H1 (cell line): ENCODE measurements around the gene ETS1. TPM values are rescaled to one million over a fixed set of nuclear protein-coding genes. Genes with fewer than 3 reads are reported as not detected.

Experiments
- CTCF ChIA-PET: fragments of 300-600 bp; sonication (Branson Sonifier 250); formaldehyde crosslinking; loops from one replicate; lab custom pipeline; 2021; ENCODE audit not compliant: partially characterized antibody; lab: Charles Lee
- POLR2A ChIA-PET: fragments of 300-600 bp; sonication (Branson Sonifier 250); formaldehyde crosslinking; loops from one replicate; lab custom pipeline; 2021; ENCODE audit warnings: inconsistent platforms; ENCODE audit not compliant: partially characterized antibody; lab: Charles Lee
- DNase-seq, 2 experiments: peaks; one replicate each; pipeline versions ENCODE4 v3.0.0 to v3.0.0-alpha.2; 2010 to 2022; ENCODE audit warnings: low spot score in 2 of 2, low read depth in 1 of 2, mixed read lengths in 1 of 2
- FAIRE-seq: peaks from 2 replicates; lab custom pipeline; 2011; peaks lifted over from hg19 to GRCh38; lab: Jason Lieb, UNC
- H2AFZ ChIP-seq: 2 replicates; pipeline ENCODE4 v1.8.1; 2012; ENCODE audit warnings: low read length, inconsistent platforms
- H2AK5ac ChIP-seq: 2 replicates; pipeline ENCODE4 v1.6.1; 2013; ENCODE audit warnings: low read depth, low read length
- H2BK120ac ChIP-seq: replicated peaks from 2 replicates; pipeline ENCODE3; 2013; ENCODE audit warnings: low read depth, low read length, inconsistent platforms
- H2BK12ac ChIP-seq: 2 replicates; pipeline ENCODE4 v1.6.1; 2013; ENCODE audit warnings: low read depth, low read length
- H2BK15ac ChIP-seq: 2 replicates; pipeline ENCODE4 v1.6.1; 2013; ENCODE audit warnings: low read length
- H2BK20ac ChIP-seq: 2 replicates; pipeline ENCODE4 v1.6.1; 2013; ENCODE audit warnings: low read length
- H2BK5ac ChIP-seq: 2 replicates; pipeline ENCODE4 v1.6.1; 2013; ENCODE audit warnings: low read depth, low read length
- H3K14ac ChIP-seq: 2 replicates; pipeline ENCODE4 v1.6.1; 2013; ENCODE audit warnings: inconsistent platforms; ENCODE audit not compliant: insufficient read length
- H3K18ac ChIP-seq: 2 replicates; pipeline ENCODE4 v1.6.1; 2013; ENCODE audit warnings: low read length; ENCODE audit errors: extremely low read depth
- H3K23ac ChIP-seq: 2 replicates; pipeline ENCODE4 v1.6.1; 2013; ENCODE audit warnings: inconsistent platforms; ENCODE audit not compliant: insufficient read length
- H3K23me2 ChIP-seq: 2 replicates; pipeline ENCODE4 v1.6.1; 2013; ENCODE audit warnings: low read depth, low read length
- H3K27ac ChIP-seq: 2 replicates; pipeline ENCODE4 v1.6.1; 2011; ENCODE audit warnings: low read depth, low read length, inconsistent platforms
- H3K27me3 ChIP-seq, 4 experiments: replicated peaks in 1 of 4; 1 replicate in 1 of 4; 2 replicates in 3 of 4; pipeline versions ENCODE4 v1.6.1 to v1.8.1; 2011 to 2013; ENCODE audit warnings: low read length in 3 of 4, mild to moderate bottlenecking in 3 of 4, inconsistent platforms in 2 of 4, mixed read lengths in 2 of 4, moderate library complexity in 1 of 4; ENCODE audit not compliant: control insufficient read depth in 3 of 4, insufficient read depth in 3 of 4; ENCODE audit errors: extremely low read depth in 1 of 4
- H3K36me3 ChIP-seq, 4 experiments: 2 replicates each; pipeline versions ENCODE4 v1.6.1 to v1.8.1; 2011 to 2013; ENCODE audit warnings: mild to moderate bottlenecking in 4 of 4, low read length in 3 of 4, moderate library complexity in 2 of 4, control low read depth in 1 of 4, inconsistent platforms in 1 of 4; ENCODE audit not compliant: insufficient read depth in 4 of 4, control insufficient read depth in 2 of 4
- H3K4ac ChIP-seq: replicated peaks from 2 replicates; pipeline ENCODE3; 2013; ENCODE audit warnings: low read length, low read depth, mixed read lengths, inconsistent platforms; ENCODE audit not compliant: insufficient read length
- H3K4me1 ChIP-seq, 4 experiments: replicated peaks in 1 of 4; 1 replicate in 1 of 4; 2 replicates in 3 of 4; pipeline versions ENCODE4 v1.6.1 to v1.8.1; 2011 to 2013; ENCODE audit warnings: low read length in 3 of 4, inconsistent platforms in 2 of 4, mixed read lengths in 1 of 4; ENCODE audit not compliant: insufficient read depth in 4 of 4, control insufficient read depth in 3 of 4
- H3K4me2 ChIP-seq, 2 experiments: 2 replicates each; pipeline versions ENCODE4 v1.6.1 to v1.8.1; 2011 to 2013; ENCODE audit warnings: low read depth in 2 of 2, low read length in 2 of 2, control low read depth in 1 of 2, inconsistent platforms in 1 of 2, mild to moderate bottlenecking in 1 of 2; ENCODE audit not compliant: insufficient read depth in 1 of 2
- H3K4me3 ChIP-seq, 4 experiments: fragments of 200-600, 300-600 bp in 1 of 4; sonication (generic), shearing (Covaris generic), sonication (Bioruptor Twin) in 1 of 4; 2 replicates each; pipeline versions ENCODE4 v1.5.1 to v1.8.1; 2011 to 2016; ENCODE audit warnings: low read length in 4 of 4, low read depth in 3 of 4, control low read depth in 2 of 4, inconsistent platforms in 2 of 4, mild to moderate bottlenecking in 2 of 4, mixed read lengths in 1 of 4, moderate library complexity in 1 of 4; ENCODE audit not compliant: insufficient read depth in 2 of 4; ENCODE audit errors: extremely low read depth in 1 of 4
- H3K56ac ChIP-seq: replicated peaks from 2 replicates; pipeline ENCODE3; 2013; ENCODE audit warnings: low read depth, mild to moderate bottlenecking, mixed read lengths, low read length, inconsistent platforms; ENCODE audit not compliant: insufficient read length
- H3K79me1 ChIP-seq: 2 replicates; pipeline ENCODE4 v1.6.1; 2013; ENCODE audit warnings: low read depth, low read length, control low read depth
- H3K79me2 ChIP-seq, 2 experiments: 2 replicates each; pipeline versions ENCODE4 v1.6.1 to v1.8.1; 2012 to 2013; ENCODE audit warnings: low read length in 2 of 2, mild to moderate bottlenecking in 2 of 2, inconsistent platforms in 1 of 2; ENCODE audit not compliant: insufficient read depth in 2 of 2, control insufficient read depth in 1 of 2
- H3K9ac ChIP-seq, 4 experiments: replicated peaks in 1 of 4; 1 replicate in 1 of 4; 2 replicates in 3 of 4; pipeline versions ENCODE4 v1.6.1 to v1.8.1; 2011 to 2013; ENCODE audit warnings: low read depth in 3 of 4, low read length in 3 of 4, control low read depth in 2 of 4, mild to moderate bottlenecking in 2 of 4, moderate library complexity in 2 of 4, inconsistent platforms in 1 of 4; ENCODE audit errors: extremely low read depth in 1 of 4
- H3K9me3 ChIP-seq, 2 experiments: 2 replicates each; pipeline versions ENCODE4 v1.6.1 to v1.8.1; 2012 to 2013; ENCODE audit warnings: mild to moderate bottlenecking in 2 of 2, moderate library complexity in 2 of 2, control low read depth in 1 of 2, inconsistent platforms in 1 of 2, low read depth in 1 of 2, low read length in 1 of 2, mixed read lengths in 1 of 2; ENCODE audit not compliant: insufficient read depth in 2 of 2
- H4K20me1 ChIP-seq, 2 experiments: replicated peaks in 1 of 2; 2 replicates each; pipeline versions ENCODE3 to v1.8.1; 2011 to 2013; ENCODE audit warnings: inconsistent platforms in 2 of 2, low read length in 2 of 2, mild to moderate bottlenecking in 1 of 2; ENCODE audit not compliant: insufficient read depth in 2 of 2, control insufficient read depth in 1 of 2
- H4K5ac ChIP-seq: 2 replicates; pipeline ENCODE4 v1.6.1; 2013; ENCODE audit warnings: low read length, low read depth, mixed read lengths, inconsistent platforms; ENCODE audit not compliant: insufficient read length
- H4K8ac ChIP-seq: 2 replicates; pipeline ENCODE4 v1.8.0; 2013; ENCODE audit warnings: mild to moderate bottlenecking, moderate library complexity, low read length, inconsistent platforms; ENCODE audit not compliant: insufficient read depth; ENCODE audit errors: extremely low read depth
- H4K91ac ChIP-seq: replicated peaks from 2 replicates; pipeline ENCODE3; 2013; ENCODE audit warnings: low read length, mixed read lengths, inconsistent platforms; ENCODE audit not compliant: insufficient read length
- CREB1 ChIP-seq: IDR thresholded peaks from 2 replicates; pipeline ENCODE4 v1.6.1; 2012; ENCODE audit warnings: inconsistent platforms
- JUN ChIP-seq: IDR thresholded peaks from 2 replicates; pipeline ENCODE4 v1.6.1; 2011; ENCODE audit warnings: low read depth, mild to moderate bottlenecking, improper control_type of control experiment, low read length
- NANOG ChIP-seq: IDR thresholded peaks from 2 replicates; pipeline ENCODE4 v1.6.1; 2011; ENCODE audit warnings: low read length, low read depth, mild to moderate bottlenecking, inconsistent platforms; ENCODE audit not compliant: insufficient read depth, poor library complexity, severe bottlenecking
- PHF8 ChIP-seq: fragments of 200-600 bp; sonication (generic); conservative IDR thresholded peaks from 2 replicates; pipeline ENCODE4 v1.7.1; 2012; ENCODE audit warnings: low read depth, mild to moderate bottlenecking, inconsistent platforms, low read length, moderate library complexity
- TEAD4 ChIP-seq: IDR thresholded peaks from 2 replicates; pipeline ENCODE4 v1.6.1; 2012; ENCODE audit warnings: low read depth, low read length, inconsistent platforms, mixed read lengths
- WGBS, 2 experiments: shearing (Covaris generic) in 1 of 2; methylation state at CpG; one replicate each; pipeline versions ENCODE4 v1.1.6 to v1.1.7; 2013 to 2015; ENCODE audit warnings: low lambda C conversion rate in 2 of 2, mixed read lengths in 2 of 2, inconsistent platforms in 1 of 2, low coverage in 1 of 2, missing lambda C conversion rate in 1 of 2; ENCODE audit not compliant: insufficient replicate concordance in 2 of 2, insufficient coverage in 1 of 2, insufficient read length in 1 of 2; ENCODE audit errors: extremely low coverage in 1 of 2, missing lambda C conversion rate in 1 of 2; 5-methylcytosine and 5-hydroxymethylcytosine counted together
- polyA plus RNA-seq, 7 experiments: library from polyadenylated mRNA; depleted of rRNA in 3 of 7; stranded (reverse) in 5 of 7; unstranded in 2 of 7; fragments of >200 nt in 5 of 7; fragments of 200-250 nt in 2 of 7; gene quantifications; 1 replicate in 5 of 7; 2 replicates in 1 of 7; 4 replicates in 1 of 7; pipeline versions ENCODE4 v1.2.1 to v1.2.3, GENCODE V29; 2011 to 2013; ENCODE audit warnings: missing spikeins in 2 of 7, mixed read lengths in 2 of 7
- total RNA-seq: library from RNA; stranded (reverse); fragmentation: NEBNext Ultra II Directional; extraction: Animal tissue kit (Norgen Biotek cat#: 25700); gene quantifications from 2 replicates; pipeline ENCODE4 v1.2.1, GENCODE V29; 2021

The ETS1 gene
- total and polyA plus RNA-seq, 2 of the 8 experiments (the other 6 are each of a cell fraction or from before 2014, with no cell fraction given) = 10.0 to 35.3 TPM

DNA sequence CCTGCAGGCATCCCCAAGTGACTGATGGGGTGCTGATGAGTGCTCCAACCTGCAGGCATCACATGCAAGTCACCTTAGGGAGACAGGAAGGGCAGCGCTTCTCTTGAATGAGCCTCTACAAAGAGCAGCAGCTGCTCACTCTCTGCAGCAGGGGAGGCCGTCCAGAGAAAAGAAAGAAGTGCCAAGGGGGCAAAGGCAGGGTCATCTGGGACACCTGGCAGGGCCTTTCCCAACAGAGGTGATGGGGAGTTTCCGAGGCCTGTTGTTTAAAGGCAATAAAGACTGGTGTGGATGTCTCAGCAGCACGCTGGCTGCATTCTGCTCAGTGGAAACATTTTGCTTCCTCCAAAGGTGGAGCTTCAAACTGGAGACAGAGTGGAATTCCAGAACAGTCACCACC lies 113.7 kb downstream of the ETS1 start:
- POLR2A ChIA-PET = no interaction called here
- Histone ChIP-seq H2AFZ (no peak overlapping the region), H3K36me3 (peaks cover 0 to 4% (median 0%) of the 10 kb centered on the region in 4 experiments; a peak in 1 of 8 replicates), H3K56ac (no peak overlapping the region), H2BK5ac (no peak overlapping the region), H3K9me3 (no peaks in the 10 kb centered on the region), H3K27ac (no peak overlapping the region), H4K8ac (no peak overlapping the region), H2BK120ac (no peak overlapping the region), H3K4me1 (peaks cover 0 to 3% (median 2%) of the 10 kb centered on the region in 4 experiments; a peak in 2 of 7 replicates), H3K9ac (no peak overlapping the region), H2BK15ac (no peak overlapping the region), H3K23ac (no peak overlapping the region), H4K5ac (no peak overlapping the region), H3K79me1 (no peaks in the 10 kb centered on the region), H3K4ac (no peak overlapping the region), H3K14ac (no peak overlapping the region), H4K20me1 (peaks cover 0 to 2% of the 10 kb centered on the region in 2 experiments), H2AK5ac (no peak overlapping the region), H2BK12ac (no peak overlapping the region), H3K79me2 (no peaks in the 10 kb centered on the region), H2BK20ac (no peak overlapping the region), H3K27me3 (no peaks in the 10 kb centered on the region), H4K91ac (no peak overlapping the region), H3K4me2 (no peak overlapping the region), H3K18ac (no peak overlapping the region), H3K23me2 (no peaks in the 10 kb centered on the region; the same call in 1 of the 2 replicates), H3K4me3 (no peak overlapping the region)
- FAIRE-seq (no peak), DNase-seq (no peak)
- 92% methylated on average over 4 of the region's 4 CpGs; no CpG with 5 or more reads in 1 of the 2 experiments for WGBS, 2 experiments
- CTCF ChIA-PET = interaction anchor here (0.6 to 2.1 kb wide), 6 partner anchors 8 to 159 kb away, joined by 3 to 9 read pairs (median 4); no protein-coding TSS in a partner anchor
- no peak for TF ChIP-seq TEAD4
- TF ChIP-seq CREB1 = no peak
- no peak for TF ChIP-seq PHF8
- no peak for TF ChIP-seq NANOG
- TF ChIP-seq JUN = no peak
